ENCODE results near the gene KRTAP5-5.
"Not testable (repeated sequence)": the region's sequence is repeated elsewhere in the genome, so short reads cannot be mapped to it uniquely, and the experiment has no call there.

The KRTAP5-5 gene

DNA sequence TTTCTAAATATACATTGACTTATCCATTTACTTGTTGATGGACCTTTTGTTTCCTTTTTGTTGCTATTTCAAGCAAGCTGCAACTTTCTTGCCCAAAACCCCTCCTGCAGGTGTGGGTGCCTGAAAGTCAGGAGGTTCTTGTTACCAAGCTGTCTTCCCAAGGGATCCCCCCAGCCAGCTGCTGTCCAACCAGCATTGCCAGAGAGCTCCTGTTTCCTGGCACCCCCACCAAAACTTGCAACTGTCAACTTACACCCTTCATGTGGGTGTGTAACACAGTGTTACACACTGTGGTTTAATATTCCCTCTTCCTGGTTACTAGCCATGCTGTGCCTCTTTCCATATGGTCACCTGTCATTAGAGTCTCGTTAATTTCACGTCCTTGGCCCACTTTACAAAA is 42.9 kb upstream of the KRTAP5-5 start:
- Histone ChIP-seq H3K79me2 (ENCODE audit: insufficient read depth, low read length) (no peaks in the 10 kb centered on the region), H3K27me3 (ENCODE audit: insufficient read depth, low read length, poor library complexity) (no peaks in the 10 kb centered on the region), H3K9ac (ENCODE audit: low read depth, low read length) (no peak overlapping the region), H4K20me1 (ENCODE audit: insufficient read depth, low read length) (no peaks in the 10 kb centered on the region), H3K4me3 (ENCODE audit: low read depth in 1 of 2, low read length in 2 of 2) (no peak overlapping the region), H3K4me1 (ENCODE audit: insufficient read depth, low read length) (no peaks in the 10 kb centered on the region), H3K9me3 (ENCODE audit: insufficient read depth, low read length, severe bottlenecking) (peaks cover 3% of the 10 kb centered on the region), H3K36me3 (ENCODE audit: insufficient read depth, low read length) (no peaks in the 10 kb centered on the region), H3K27ac (ENCODE audit: low read length) (no peak overlapping the region), H3K4me2 (ENCODE audit: insufficient read depth, low read length) (no peak overlapping the region), H2AFZ (ENCODE audit: low read depth, low read length) (no peak overlapping the region)
- DNase-seq: no peak
- TF ChIP-seq EZH2 (IDR thresholded peaks at IDR 0.05; ENCODE audit: borderline replicate concordance, low read depth, low read length, severe bottlenecking): no peak
- TF ChIP-seq, protein P1, sequence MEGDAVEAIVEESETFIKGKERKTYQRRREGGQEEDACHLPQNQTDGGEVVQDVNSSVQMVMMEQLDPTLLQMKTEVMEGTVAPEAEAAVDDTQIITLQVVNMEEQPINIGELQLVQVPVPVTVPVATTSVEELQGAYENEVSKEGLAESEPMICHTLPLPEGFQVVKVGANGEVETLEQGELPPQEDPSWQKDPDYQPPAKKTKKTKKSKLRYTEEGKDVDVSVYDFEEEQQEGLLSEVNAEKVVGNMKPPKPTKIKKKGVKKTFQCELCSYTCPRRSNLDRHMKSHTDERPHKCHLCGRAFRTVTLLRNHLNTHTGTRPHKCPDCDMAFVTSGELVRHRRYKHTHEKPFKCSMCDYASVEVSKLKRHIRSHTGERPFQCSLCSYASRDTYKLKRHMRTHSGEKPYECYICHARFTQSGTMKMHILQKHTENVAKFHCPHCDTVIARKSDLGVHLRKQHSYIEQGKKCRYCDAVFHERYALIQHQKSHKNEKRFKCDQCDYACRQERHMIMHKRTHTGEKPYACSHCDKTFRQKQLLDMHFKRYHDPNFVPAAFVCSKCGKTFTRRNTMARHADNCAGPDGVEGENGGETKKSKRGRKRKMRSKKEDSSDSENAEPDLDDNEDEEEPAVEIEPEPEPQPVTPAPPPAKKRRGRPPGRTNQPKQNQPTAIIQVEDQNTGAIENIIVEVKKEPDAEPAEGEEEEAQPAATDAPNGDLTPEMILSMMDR (IDR thresholded peaks at IDR 0.05; ENCODE audit: borderline replicate concordance, extremely low read depth, low read length, poor library complexity, severe bottlenecking): no peak
- no peak for ATAC-seq (ENCODE audit: insufficient read depth, low read depth)

DNA sequence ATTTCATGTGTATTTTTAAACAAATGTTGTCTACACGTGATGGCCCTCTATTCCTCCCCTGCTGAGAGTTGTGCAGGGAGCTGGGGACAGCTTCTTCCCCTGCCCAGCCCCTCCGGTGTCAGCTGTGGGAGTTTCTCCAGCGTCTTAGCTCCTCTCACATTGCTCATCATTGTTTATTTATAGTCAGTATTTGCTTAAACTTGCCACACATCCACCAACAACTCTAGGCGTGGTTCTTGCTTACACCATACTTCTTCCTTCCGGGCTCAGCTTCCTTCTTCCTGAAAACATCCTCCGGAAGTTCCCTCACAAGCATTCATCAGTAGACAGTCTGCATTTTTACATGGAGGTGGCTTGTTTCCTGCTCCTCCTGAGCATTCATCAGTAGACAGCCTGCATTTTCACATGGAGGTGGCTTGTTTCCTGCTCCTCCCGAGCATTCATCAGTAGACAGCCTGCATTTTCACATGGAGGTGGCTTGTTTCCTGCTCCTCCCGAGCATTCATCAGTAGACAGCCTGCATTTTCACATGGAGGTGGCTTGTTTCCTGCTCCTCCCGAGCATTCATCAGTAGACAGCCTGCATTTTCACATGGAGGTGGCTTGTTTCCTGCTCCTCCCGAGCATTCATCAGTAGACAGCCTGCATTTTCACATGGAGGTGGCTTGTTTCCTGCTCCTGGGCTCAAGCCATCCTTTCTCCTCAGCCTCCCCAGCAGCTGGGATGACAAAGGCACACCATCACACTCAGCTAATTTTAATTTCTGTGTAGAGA is 40.2 kb upstream of the KRTAP5-5 start:
- not testable (repeated sequence) for H3K27ac ChIP-seq (ENCODE audit: low read length); H3K9ac ChIP-seq (ENCODE audit: low read depth, low read length); H3K4me3 ChIP-seq (ENCODE audit: low read depth in 1 of 2, low read length in 2 of 2); ATAC-seq (ENCODE audit: insufficient read depth, low read depth); H3K4me2 ChIP-seq (ENCODE audit: insufficient read depth, low read length); DNase-seq; H3K36me3 ChIP-seq (ENCODE audit: insufficient read depth, low read length); H2AFZ ChIP-seq (ENCODE audit: low read depth, low read length); H3K79me2 ChIP-seq (ENCODE audit: insufficient read depth, low read length); H3K4me1 ChIP-seq (ENCODE audit: insufficient read depth, low read length); H4K20me1 ChIP-seq (ENCODE audit: insufficient read depth, low read length); H3K27me3 ChIP-seq (ENCODE audit: insufficient read depth, low read length, poor library complexity); H3K9me3 ChIP-seq (ENCODE audit: insufficient read depth, low read length, severe bottlenecking)

DNA sequence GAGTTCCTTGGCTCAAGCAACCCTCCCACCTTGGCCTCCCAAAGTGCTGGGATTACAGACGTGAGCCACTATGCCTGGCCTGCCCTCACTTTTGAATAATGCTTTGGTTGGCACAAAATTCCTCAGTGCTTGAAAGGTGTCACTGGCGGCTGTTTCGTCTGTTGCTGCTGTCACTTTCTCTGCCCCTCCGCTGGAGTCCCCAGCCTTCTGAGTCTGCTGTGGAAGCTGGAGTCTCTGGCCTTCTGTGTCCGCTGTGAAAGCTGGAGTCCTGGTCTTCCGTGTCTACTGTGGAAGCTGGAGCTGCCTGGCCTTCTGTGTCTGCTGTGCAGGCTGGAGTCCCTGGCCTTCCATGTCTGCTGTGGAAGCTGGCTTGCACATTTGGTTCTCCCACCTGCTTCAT is 39.6 kb upstream of the KRTAP5-5 start:
- Histone ChIP-seq H3K36me3 (ENCODE audit: insufficient read depth, low read length) (no peaks in the 10 kb centered on the region), H3K4me1 (ENCODE audit: insufficient read depth, low read length) (no peaks in the 10 kb centered on the region), H3K79me2 (ENCODE audit: insufficient read depth, low read length) (no peaks in the 10 kb centered on the region), H2AFZ (ENCODE audit: low read depth, low read length) (no peak overlapping the region), H3K9ac (ENCODE audit: low read depth, low read length) (no peak overlapping the region), H4K20me1 (ENCODE audit: insufficient read depth, low read length) (no peaks in the 10 kb centered on the region), H3K4me3 (ENCODE audit: low read depth in 1 of 2, low read length in 2 of 2) (no peak overlapping the region), H3K4me2 (ENCODE audit: insufficient read depth, low read length) (no peak overlapping the region), H3K9me3 (ENCODE audit: insufficient read depth, low read length, severe bottlenecking) (no peaks in the 10 kb centered on the region), H3K27ac (ENCODE audit: low read length) (no peak overlapping the region), H3K27me3 (ENCODE audit: insufficient read depth, low read length, poor library complexity) (no peaks in the 10 kb centered on the region)
- TF ChIP-seq, protein P1 (IDR thresholded peaks at IDR 0.05; ENCODE audit: borderline replicate concordance, extremely low read depth, low read length, poor library complexity, severe bottlenecking): no peak
- TF ChIP-seq EZH2 (IDR thresholded peaks at IDR 0.05; ENCODE audit: borderline replicate concordance, low read depth, low read length, severe bottlenecking): no peak
- ATAC-seq (ENCODE audit: insufficient read depth, low read depth) (no peak), DNase-seq (no peak)

DNA sequence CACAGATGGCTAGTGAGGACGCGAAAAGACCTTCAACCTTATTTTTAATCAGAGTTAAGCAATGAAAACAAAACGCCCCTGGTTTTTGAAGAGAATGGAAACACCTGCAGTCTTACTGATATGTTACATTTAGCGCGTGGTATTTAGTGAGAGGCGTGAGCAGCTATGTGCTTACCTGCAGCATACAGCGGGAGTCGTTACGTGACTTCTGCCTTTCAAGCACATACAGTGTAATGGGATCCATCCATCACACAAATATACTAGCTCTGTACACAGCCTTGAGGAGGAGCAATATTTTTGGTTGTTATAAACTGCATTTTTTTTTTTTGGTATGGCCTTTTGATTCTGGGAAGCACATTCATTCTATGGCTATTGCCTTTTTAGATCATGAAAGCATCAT is 36.9 kb upstream of the KRTAP5-5 start:
- TF ChIP-seq, protein P1 (IDR thresholded peaks at IDR 0.05; ENCODE audit: borderline replicate concordance, extremely low read depth, low read length, poor library complexity, severe bottlenecking): no peak
- no peak for TF ChIP-seq EZH2 (IDR thresholded peaks at IDR 0.05; ENCODE audit: borderline replicate concordance, low read depth, low read length, severe bottlenecking)
- no peak overlapping the region for H3K4me2 ChIP-seq (ENCODE audit: insufficient read depth, low read length)
- no peaks in the 10 kb centered on the region for H3K79me2 ChIP-seq (ENCODE audit: insufficient read depth, low read length)
- no peak overlapping the region for H3K27ac ChIP-seq (ENCODE audit: low read length)
- no peak overlapping the region for H3K4me3 ChIP-seq (ENCODE audit: low read depth in 1 of 2, low read length in 2 of 2)
- no peaks in the 10 kb centered on the region for H3K36me3 ChIP-seq (ENCODE audit: insufficient read depth, low read length)
- H3K4me1 ChIP-seq (ENCODE audit: insufficient read depth, low read length): no peaks in the 10 kb centered on the region
- H3K27me3 ChIP-seq (ENCODE audit: insufficient read depth, low read length, poor library complexity): no peaks in the 10 kb centered on the region
- H2AFZ ChIP-seq (ENCODE audit: low read depth, low read length): no peak overlapping the region
- no peak overlapping the region for H3K9ac ChIP-seq (ENCODE audit: low read depth, low read length)
- no peak for ATAC-seq (ENCODE audit: insufficient read depth, low read depth)
- H4K20me1 ChIP-seq (ENCODE audit: insufficient read depth, low read length): no peaks in the 10 kb centered on the region
- no peak for DNase-seq
- no peaks in the 10 kb centered on the region for H3K9me3 ChIP-seq (ENCODE audit: insufficient read depth, low read length, severe bottlenecking)

DNA sequence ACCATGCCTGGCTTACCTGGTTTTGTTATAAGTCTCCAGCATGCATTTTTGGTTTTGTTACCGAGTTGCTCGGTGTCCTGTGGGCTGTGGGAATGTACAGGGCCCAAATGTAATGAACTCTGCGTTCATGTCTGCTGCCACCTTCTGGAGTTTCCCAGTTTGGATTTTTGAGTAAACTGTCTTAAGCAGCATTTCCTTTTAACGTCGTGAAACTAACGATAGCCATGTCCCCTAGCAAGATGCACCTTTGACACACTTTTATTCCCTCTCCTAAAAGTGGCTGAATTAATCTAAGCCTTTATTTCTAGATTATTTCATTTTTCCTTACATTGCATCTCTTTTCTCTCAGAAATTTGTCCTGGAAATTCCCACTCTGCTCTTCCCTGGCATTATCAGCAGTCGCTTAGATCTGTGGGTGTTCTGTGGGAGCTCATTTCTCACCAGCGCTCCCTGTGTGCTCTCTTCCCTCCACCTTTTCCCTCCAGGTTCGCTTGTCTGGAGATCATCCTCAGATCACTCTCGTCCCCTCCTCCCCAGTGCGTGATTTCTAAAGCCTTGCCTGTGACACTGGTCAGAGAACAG is 33.5 kb upstream of the KRTAP5-5 start:
- not testable (repeated sequence) for H2AFZ ChIP-seq (ENCODE audit: low read depth, low read length); H3K27me3 ChIP-seq (ENCODE audit: insufficient read depth, low read length, poor library complexity); H4K20me1 ChIP-seq (ENCODE audit: insufficient read depth, low read length); H3K9ac ChIP-seq (ENCODE audit: low read depth, low read length); ATAC-seq (ENCODE audit: insufficient read depth, low read depth); H3K79me2 ChIP-seq (ENCODE audit: insufficient read depth, low read length); H3K9me3 ChIP-seq (ENCODE audit: insufficient read depth, low read length, severe bottlenecking); DNase-seq; H3K27ac ChIP-seq (ENCODE audit: low read length); H3K4me3 ChIP-seq (ENCODE audit: low read depth in 1 of 2, low read length in 2 of 2); H3K4me2 ChIP-seq (ENCODE audit: insufficient read depth, low read length); H3K4me1 ChIP-seq (ENCODE audit: insufficient read depth, low read length); H3K36me3 ChIP-seq (ENCODE audit: insufficient read depth, low read length)
